ENCODE measurements around the gene EMP1. TPM values are rescaled to one million over a fixed set of nuclear protein-coding genes. Genes with fewer than 3 reads are reported as not detected.

EMP1 gene
- total RNA-seq, 2 experiments from 2014 or later, result 3.2 to 4.4 TPM

GRCh38 chr12:13165617-13166041 is 30.9 kb upstream of the EMP1 start:
- Mint-ChIP-seq H3K36me3 (peaks cover 3% of the 10 kb centered on the region), H3K27ac (peak overlapping the region; percentile 35), H3K9me3 (peaks cover 1% of the 10 kb centered on the region), H3K27me3 (peaks cover 3% of the 10 kb centered on the region), H3K4me1 (peaks cover 19% of the 10 kb centered on the region), H3K4me3 (no peak overlapping the region)
- peak; percentile 82 for DNase-seq

GRCh38 chr12:13167226-13167625 is 29.3 kb upstream of the EMP1 start:
- Mint-ChIP-seq H3K27ac (no peak overlapping the region), H3K36me3 (peaks cover 3% of the 10 kb centered on the region), H3K9me3 (peaks cover 1% of the 10 kb centered on the region), H3K27me3 (peaks cover 3% of the 10 kb centered on the region), H3K4me1 (peaks cover 21% of the 10 kb centered on the region), H3K4me3 (no peak overlapping the region)
- no peak for DNase-seq

GRCh38 chr12:13167906-13168305 is 28.6 kb upstream of the EMP1 start:
- Mint-ChIP-seq H3K4me3 (no peak overlapping the region), H3K27me3 (peaks cover 7% of the 10 kb centered on the region), H3K4me1 (peaks cover 21% of the 10 kb centered on the region), H3K36me3 (peaks cover 3% of the 10 kb centered on the region), H3K27ac (no peak overlapping the region), H3K9me3 (peaks cover 1% of the 10 kb centered on the region)
- DNase-seq, result no peak

- peaks cover 3% of the 10 kb centered on the region for H3K36me3 Mint-ChIP-seq
- H3K4me3 Mint-ChIP-seq, result no peak overlapping the region
- DNase-seq, result no peak
- H3K27ac Mint-ChIP-seq, result no peak overlapping the region
- peaks cover 1% of the 10 kb centered on the region for H3K9me3 Mint-ChIP-seq
- H3K27me3 Mint-ChIP-seq, result peaks cover 7% of the 10 kb centered on the region
- H3K4me1 Mint-ChIP-seq, result peaks cover 31% of the 10 kb centered on the region
Measured at GRCh38 chr12:13169272-13169671, 27.3 kb upstream of the EMP1 start.

GRCh38 chr12:13170892-13171490 is 25.5 kb upstream of the EMP1 start:
- Mint-ChIP-seq H3K27ac (no peak overlapping the region), H3K36me3 (peaks cover 3% of the 10 kb centered on the region), H3K4me1 (peaks cover 19% of the 10 kb centered on the region), H3K9me3 (peaks cover 1% of the 10 kb centered on the region), H3K27me3 (peaks cover 7% of the 10 kb centered on the region), H3K4me3 (no peak overlapping the region)
- no peak for DNase-seq

GRCh38 chr12:13171921-13172859 is 24.3 kb upstream of the EMP1 start:
- H3K27me3 Mint-ChIP-seq, result peaks cover 11% of the 10 kb centered on the region

GRCh38 chr12:13173012-13173932 is 23.3 kb upstream of the EMP1 start:
- H3K9me3 Mint-ChIP-seq, result no peaks in the 10 kb centered on the region
- peaks cover 19% of the 10 kb centered on the region for H3K4me1 Mint-ChIP-seq
- H3K36me3 Mint-ChIP-seq, result no peaks in the 10 kb centered on the region
- H3K27ac Mint-ChIP-seq, result no peak overlapping the region
- H3K27me3 Mint-ChIP-seq, result peaks cover 11% of the 10 kb centered on the region
- DNase-seq, result peak; percentile 19
- H3K4me3 Mint-ChIP-seq, result no peak overlapping the region

More at GRCh38 chr12:13171921-13172859, 24.3 kb upstream of the EMP1 start:
- H3K9me3 Mint-ChIP-seq, result peaks cover 1% of the 10 kb centered on the region
- H3K4me3 Mint-ChIP-seq, result no peak overlapping the region
- H3K27ac Mint-ChIP-seq, result no peak overlapping the region
- H3K4me1 Mint-ChIP-seq, result peaks cover 18% of the 10 kb centered on the region
- no peak for DNase-seq
- peaks cover 3% of the 10 kb centered on the region for H3K36me3 Mint-ChIP-seq

GRCh38 chr12:13175499-13175898 is 21.0 kb upstream of the EMP1 start:
- no peak overlapping the region for H3K4me3 Mint-ChIP-seq
- peaks cover 36% of the 10 kb centered on the region for H3K4me1 Mint-ChIP-seq
- no peaks in the 10 kb centered on the region for H3K36me3 Mint-ChIP-seq
- no peak for DNase-seq
- peaks cover 7% of the 10 kb centered on the region for H3K27me3 Mint-ChIP-seq
- no peaks in the 10 kb centered on the region for H3K9me3 Mint-ChIP-seq
- no peak overlapping the region for H3K27ac Mint-ChIP-seq

GRCh38 chr12:13176256-13176655 is 20.3 kb upstream of the EMP1 start:
- Mint-ChIP-seq H3K9me3 (no peaks in the 10 kb centered on the region), H3K4me1 (peaks cover 38% of the 10 kb centered on the region), H3K27me3 (peaks cover 7% of the 10 kb centered on the region), H3K36me3 (no peaks in the 10 kb centered on the region), H3K4me3 (no peak overlapping the region), H3K27ac (no peak overlapping the region)
- no peak for DNase-seq

GRCh38 chr12:13177373-13177772 is 19.2 kb upstream of the EMP1 start:
- Mint-ChIP-seq H3K27ac (no peak overlapping the region), H3K4me1 (peaks cover 36% of the 10 kb centered on the region), H3K36me3 (no peaks in the 10 kb centered on the region), H3K4me3 (no peak overlapping the region), H3K27me3 (peaks cover 13% of the 10 kb centered on the region), H3K9me3 (no peaks in the 10 kb centered on the region)
- DNase-seq, result no peak

GRCh38 chr12:13177906-13178305 is 18.6 kb upstream of the EMP1 start:
- Mint-ChIP-seq H3K27me3 (peaks cover 9% of the 10 kb centered on the region), H3K4me1 (peaks cover 36% of the 10 kb centered on the region), H3K27ac (no peak overlapping the region), H3K4me3 (no peak overlapping the region), H3K36me3 (no peaks in the 10 kb centered on the region), H3K9me3 (no peaks in the 10 kb centered on the region)
- DNase-seq, result no peak

GRCh38 chr12:13178568-13179210 is 17.8 kb upstream of the EMP1 start:
- DNase-seq, result no peak
- no peak overlapping the region for H3K27ac Mint-ChIP-seq

GRCh38 chr12:13179211-13180074 is 17.1 kb upstream of the EMP1 start:
- Mint-ChIP-seq H3K4me1 (peaks cover 24% of the 10 kb centered on the region), H3K36me3 (no peaks in the 10 kb centered on the region), H3K27ac (peak overlapping the region; percentile 55), H3K27me3 (peaks cover 9% of the 10 kb centered on the region), H3K9me3 (no peaks in the 10 kb centered on the region), H3K4me3 (peak overlapping the region; percentile 54)
- peak; percentile 67 for DNase-seq

More at GRCh38 chr12:13178568-13179210, 17.8 kb upstream of the EMP1 start:
- H3K4me3 Mint-ChIP-seq, result no peak overlapping the region
- peaks cover 9% of the 10 kb centered on the region for H3K27me3 Mint-ChIP-seq
- H3K4me1 Mint-ChIP-seq, result peaks cover 29% of the 10 kb centered on the region
- no peaks in the 10 kb centered on the region for H3K36me3 Mint-ChIP-seq
- no peaks in the 10 kb centered on the region for H3K9me3 Mint-ChIP-seq

Data from activated naive CD8-positive, alpha-beta T cell treated with anti-CD3 and anti-CD28 coated beads for 36 hours (primary cell).